CD4-positive, alpha-beta T cell (primary cell): ENCODE results near the gene SPATA19. TPM values are rescaled to one million over a fixed set of nuclear protein-coding genes. Genes with fewer than 3 reads are reported as not detected.

Experiments used
- ATAC-seq: fragments of 200-7000 bp; cut with Tn5 transposase; one replicate; pipeline ENCODE4 v1.10.0; 2022; ENCODE audit warnings: mild to moderate bottlenecking; ENCODE audit not compliant: poor library complexity
- CTCF ChIA-PET: fragments of 350-600 bp; sonication (Branson Sonifier 250); formaldehyde crosslinking; loops from one replicate; lab custom pipeline; 2021; ENCODE audit warnings: antibody characterized with exemption, inconsistent platforms; lab: Charles Lee
- POLR2A ChIA-PET: fragments of 350-600 bp; sonication (Branson Sonifier 250); formaldehyde crosslinking; loops from one replicate; lab custom pipeline; 2021; ENCODE audit warnings: antibody characterized with exemption, inconsistent platforms; lab: Charles Lee
- DNase-seq, 14 experiments: peaks; one replicate each; pipeline ENCODE4 v3.0.0-alpha.2; 2013 to 2020; ENCODE audit warnings: mixed read lengths in 2 of 14
- H3K27ac ChIP-seq, 2 donors: one replicate each; pipeline versions ENCODE4 v1.5.1 to v1.7.0; 2013; ENCODE audit warnings: low read length in 2 of 2, low read depth in 1 of 2, mild to moderate bottlenecking in 1 of 2
- H3K27me3 ChIP-seq, 2 experiments: 1 replicate in 1 of 2; 2 replicates in 1 of 2; pipeline versions ENCODE4 v1.6.1 to v1.7.0; 2013; ENCODE audit warnings: low read length in 2 of 2, control low read depth in 1 of 2, mild to moderate bottlenecking in 1 of 2, moderate library complexity in 1 of 2; ENCODE audit not compliant: insufficient read depth in 2 of 2, control insufficient read depth in 1 of 2
- H3K36me3 ChIP-seq: one replicate; pipeline ENCODE4 v1.6.1; 2013; ENCODE audit warnings: low read length, control low read depth; ENCODE audit not compliant: insufficient read depth
- H3K4me1 ChIP-seq: one replicate; pipeline ENCODE4 v1.6.1; 2013; ENCODE audit warnings: low read length, control low read depth; ENCODE audit not compliant: insufficient read depth
- H3K4me3 ChIP-seq: one replicate; pipeline ENCODE4 v1.5.1; 2013; ENCODE audit warnings: mild to moderate bottlenecking, low read length, moderate library complexity
- H3K9me3 ChIP-seq, 2 experiments: 1 replicate in 1 of 2; 2 replicates in 1 of 2; pipeline versions ENCODE4 v1.6.1 to v1.7.0; 2013; ENCODE audit warnings: low read length in 2 of 2, mild to moderate bottlenecking in 2 of 2, control low read depth in 1 of 2, moderate library complexity in 1 of 2; ENCODE audit not compliant: control insufficient read depth in 1 of 2, insufficient read depth in 1 of 2
- H3K27ac Mint-ChIP-seq: one replicate; pipeline ENCODE4 v1.8.0; 2020; ENCODE audit warnings: mixed read lengths
- H3K27me3 Mint-ChIP-seq: one replicate; pipeline ENCODE4 v1.8.0; 2021; ENCODE audit warnings: mixed read lengths
- H3K36me3 Mint-ChIP-seq: one replicate; pipeline ENCODE4 v1.8.0; 2021; ENCODE audit warnings: low read depth, mixed read lengths
- H3K4me1 Mint-ChIP-seq: one replicate; pipeline ENCODE4 v1.8.0; 2021; ENCODE audit warnings: low read depth, mixed read lengths
- H3K4me3 Mint-ChIP-seq: one replicate; pipeline ENCODE4 v1.8.0; 2020; ENCODE audit warnings: mild to moderate bottlenecking, mixed read lengths
- H3K9me3 Mint-ChIP-seq: one replicate; pipeline ENCODE4 v1.8.0; 2020; ENCODE audit warnings: mixed read lengths
- CTCF ChIP-seq: fragments of 200-600 bp; IDR thresholded peaks from one replicate; pipeline ENCODE4 v1.8.0; 2022; ENCODE audit warnings: antibody characterized with exemption, mild to moderate bottlenecking
- intact Hi-C, 2 experiments: fragments of 100-400 bp; cut with DNase I in 1 of 2; cut with micrococcal nuclease in 1 of 2; formaldehyde crosslinking; loops; one replicate each; pipeline versions ENCODE4 v1.15.1 to v1.9.0; 2023 to 2025; cut with DNase I, micrococcal nuclease
- total RNA-seq, 174 experiments: library from RNA in 2 of 174; stranded (reverse) in 2 of 174; gene quantifications; one replicate each; pipeline ENCODE4 v1.2.3 and lab custom pipeline; 2021 to 2026

The SPATA19 gene
- total RNA-seq, 2 experiments from 2014 or later = not detected

- peaks cover 25% of the 10 kb centered on the region for H3K27me3 Mint-ChIP-seq
These were observed 13.0 kb downstream of the SPATA19 start for GRCh38 chr11:133832096-133832990.

GRCh38 chr11:133830931-133831907 lies 14.1 kb downstream of the SPATA19 start:
- H3K36me3 ChIP-seq = no peaks in the 10 kb centered on the region
- Mint-ChIP-seq H3K9me3 (no peaks in the 10 kb centered on the region), H3K27me3 (peaks cover 21% of the 10 kb centered on the region), H3K27ac (no peak overlapping the region), H3K4me3 (no peak overlapping the region), H3K36me3 (no peaks in the 10 kb centered on the region), H3K4me1 (peaks cover 12% of the 10 kb centered on the region)
- no peak overlapping the region for H3K27ac ChIP-seq
- no peak for DNase-seq
- ATAC-seq = no peak
- H3K27me3 ChIP-seq = no peaks in the 10 kb centered on the region
- intact Hi-C loops = no loop called here
- H3K4me1 ChIP-seq = peaks cover 5% of the 10 kb centered on the region
- H3K9me3 ChIP-seq = peaks cover 0 to 19% of the 10 kb centered on the region in 2 experiments
- ChIA-PET POLR2A (no interaction called here), CTCF (no interaction called here)
- H3K4me3 ChIP-seq = no peak overlapping the region
- no peak for TF ChIP-seq CTCF

More at GRCh38 chr11:133832096-133832990, 13.0 kb downstream of the SPATA19 start:
- DNase-seq = peak in 1 of 14 experiments; percentile 17
- no peak for ATAC-seq
- no peaks in the 10 kb centered on the region for H3K9me3 Mint-ChIP-seq
- H3K4me1 Mint-ChIP-seq = peaks cover 12% of the 10 kb centered on the region
- peaks cover 0 to 19% of the 10 kb centered on the region in 2 experiments for H3K9me3 ChIP-seq
- ChIA-PET CTCF (no interaction called here), POLR2A (no interaction called here)
- H3K4me1 ChIP-seq = peaks cover 5% of the 10 kb centered on the region
- H3K27me3 ChIP-seq = no peaks in the 10 kb centered on the region
- H3K27ac Mint-ChIP-seq = no peak overlapping the region
- TF ChIP-seq CTCF = no peak
- intact Hi-C loops = no loop called here
- no peak overlapping the region for H3K4me3 ChIP-seq
- H3K36me3 Mint-ChIP-seq = no peaks in the 10 kb centered on the region
- H3K27ac ChIP-seq = no peak overlapping the region
- H3K4me3 Mint-ChIP-seq = no peak overlapping the region
- no peaks in the 10 kb centered on the region for H3K36me3 ChIP-seq

GRCh38 chr11:133829566-133829965 lies 15.7 kb downstream of the SPATA19 start:
- DNase-seq = no peak
- ChIA-PET POLR2A (no interaction called here), CTCF (no interaction called here)
- peaks cover 14% of the 10 kb centered on the region for H3K27me3 Mint-ChIP-seq
- H3K27ac Mint-ChIP-seq = no peak overlapping the region
- Histone ChIP-seq H3K4me1 (no peaks in the 10 kb centered on the region), H3K9me3 (peaks cover 0 to 8% of the 10 kb centered on the region in 2 experiments), H3K27me3 (no peaks in the 10 kb centered on the region), H3K27ac (no peak overlapping the region), H3K4me3 (no peak overlapping the region), H3K36me3 (no peaks in the 10 kb centered on the region)
- H3K9me3 Mint-ChIP-seq = no peaks in the 10 kb centered on the region
- H3K4me1 Mint-ChIP-seq = no peaks in the 10 kb centered on the region
- H3K4me3 Mint-ChIP-seq = no peak overlapping the region
- ATAC-seq = no peak
- H3K36me3 Mint-ChIP-seq = no peaks in the 10 kb centered on the region
- intact Hi-C loops = no loop called here
- no peak for TF ChIP-seq CTCF
